B cell (primary cell): ENCODE data around the gene PPP6R2. TPM values are rescaled to one million over a fixed set of nuclear protein-coding genes. Genes with fewer than 3 reads are reported as not detected.

Experiments
- ATAC-seq: fragments of 200-7000 bp; cut with Tn5 transposase; one replicate; pipeline ENCODE4 v1.10.0; 2021; ENCODE audit warnings: low read depth, mild to moderate bottlenecking, moderate number of reproducible peaks, moderate library complexity
- CTCF ChIA-PET: fragments of 350-600 bp; sonication (Branson Sonifier 250); formaldehyde crosslinking; loops from one replicate; lab custom pipeline; 2021; ENCODE audit warnings: antibody characterized with exemption, inconsistent platforms; lab: Charles Lee
- POLR2A ChIA-PET: fragments of 350-600 bp; sonication (Branson Sonifier 250); formaldehyde crosslinking; loops from one replicate; lab custom pipeline; 2021; ENCODE audit warnings: antibody characterized with exemption; lab: Charles Lee
- DNase-seq: peaks from one replicate; pipeline ENCODE4 v3.0.0; 2013
- H2AFZ ChIP-seq: 2 replicates; pipeline ENCODE4 v1.6.1; 2012; ENCODE audit warnings: mild to moderate bottlenecking, low read depth, low read length; ENCODE audit not compliant: insufficient read depth, poor library complexity, severe bottlenecking
- H3K27ac ChIP-seq, 2 donors: 1 replicate in 1 of 2; 2 replicates in 1 of 2; pipeline ENCODE4 v1.5.1; 2012 to 2013; ENCODE audit warnings: low read length in 2 of 2, mild to moderate bottlenecking in 2 of 2, moderate library complexity in 1 of 2
- H3K27me3 ChIP-seq, 4 experiments: fragments of 200-600 bp in 1 of 4; sonication (generic) in 1 of 4; replicated peaks in 1 of 4; 1 replicate in 2 of 4; 2 replicates in 2 of 4; pipeline versions ENCODE4 v1.6.1 to v1.7.0; 2013 to 2016; ENCODE audit warnings: low read length in 3 of 4, mild to moderate bottlenecking in 2 of 4, mixed read lengths in 1 of 4, moderate library complexity in 1 of 4; ENCODE audit not compliant: insufficient read depth in 4 of 4, control insufficient read depth in 3 of 4; ENCODE audit errors: control extremely low read depth in 1 of 4
- H3K36me3 ChIP-seq, 2 experiments: replicated peaks in 1 of 2; 1 replicate in 1 of 2; 2 replicates in 1 of 2; pipeline versions ENCODE4 v1.6.1 to v1.7.1; 2013; ENCODE audit warnings: low read length in 1 of 2; ENCODE audit not compliant: insufficient read depth in 2 of 2, control insufficient read depth in 1 of 2; ENCODE audit errors: control extremely low read depth in 1 of 2, extremely low read depth in 1 of 2
- H3K4me1 ChIP-seq, 2 donors: fragments of 200-600 bp in 1 of 2; sonication (generic) in 1 of 2; 1 replicate in 1 of 2; 2 replicates in 1 of 2; pipeline versions ENCODE4 v1.5.1 to v1.6.1; 2013 to 2017; ENCODE audit warnings: low read length in 2 of 2; ENCODE audit not compliant: control insufficient read depth in 2 of 2, insufficient read depth in 2 of 2
- H3K4me2 ChIP-seq: replicated peaks from 2 replicates; pipeline ENCODE3; 2012; ENCODE audit warnings: mild to moderate bottlenecking, low read depth, low read length; ENCODE audit not compliant: poor library complexity, severe bottlenecking
- H3K4me3 ChIP-seq, 5 experiments: fragments of 200-600 bp in 1 of 5; sonication (generic) in 1 of 5; 1 replicate in 3 of 5; 2 replicates in 2 of 5; pipeline versions ENCODE4 v1.5.1 to v1.7.0; 2011 to 2016; ENCODE audit warnings: low read length in 4 of 5, mild to moderate bottlenecking in 4 of 5, low read depth in 2 of 5, control low read depth in 1 of 5, moderate library complexity in 1 of 5; ENCODE audit not compliant: insufficient read depth in 1 of 5; ENCODE audit errors: control extremely low read depth in 1 of 5, extremely low read depth in 1 of 5
- H3K79me2 ChIP-seq: fragments of 200-600 bp; sonication (generic); one replicate; pipeline ENCODE4 v1.6.0; 2016; ENCODE audit warnings: low read length; ENCODE audit not compliant: control insufficient read depth, insufficient read depth
- H3K9ac ChIP-seq: fragments of 200-600 bp; sonication (generic); 2 replicates; pipeline ENCODE4 v1.6.1; 2017; ENCODE audit warnings: mild to moderate bottlenecking, low read length, moderate library complexity
- H3K9me3 ChIP-seq, 3 donors: one replicate each; pipeline versions ENCODE4 v1.6.1 to v1.7.1; 2013; ENCODE audit warnings: low read length in 2 of 3; ENCODE audit not compliant: control insufficient read depth in 2 of 3, insufficient read depth in 1 of 3; ENCODE audit errors: control extremely low read depth in 1 of 3
- H4K20me1 ChIP-seq: 2 replicates; pipeline ENCODE4 v1.6.0; 2012; ENCODE audit warnings: mild to moderate bottlenecking, low read length; ENCODE audit not compliant: insufficient read depth, control insufficient read depth, poor library complexity, severe bottlenecking
- H3K27ac Mint-ChIP-seq: one replicate; pipeline ENCODE4 v1.8.0; 2021; ENCODE audit warnings: mixed read lengths
- H3K27me3 Mint-ChIP-seq: one replicate; pipeline ENCODE4 v1.8.0; 2021; ENCODE audit warnings: mixed read lengths
- H3K4me1 Mint-ChIP-seq: one replicate; pipeline ENCODE4 v1.8.0; 2021; ENCODE audit warnings: mixed read lengths
- H3K4me3 Mint-ChIP-seq: one replicate; pipeline ENCODE4 v1.8.0; 2021; ENCODE audit warnings: mixed read lengths
- H3K9me3 Mint-ChIP-seq: one replicate; pipeline ENCODE4 v1.8.0; 2022; ENCODE audit warnings: mixed read lengths; ENCODE audit not compliant: insufficient read depth
- EZH2 ChIP-seq: IDR thresholded peaks from 2 replicates; pipeline ENCODE4 v1.6.1; 2012; ENCODE audit warnings: borderline replicate concordance, low read depth, mild to moderate bottlenecking, moderate library complexity, low read length; ENCODE audit not compliant: insufficient read depth, poor library complexity, severe bottlenecking
- WGBS: methylation state at CpG from one replicate; pipeline ENCODE4 v1.1.5; 2013; ENCODE audit warnings: missing lambda C conversion rate; ENCODE audit not compliant: insufficient coverage; 5-methylcytosine and 5-hydroxymethylcytosine counted together
- intact Hi-C: fragments of 100-400 bp; cut with micrococcal nuclease; formaldehyde crosslinking; loops from one replicate; pipeline ENCODE4 v1.10.0; 2022
- polyA plus RNA-seq: library from polyadenylated mRNA; depleted of rRNA; stranded (reverse); fragments of >200 nt; gene quantifications from 2 replicates; pipeline ENCODE4 v1.2.3, GENCODE V29; 2012
- total RNA-seq, 2 donors: library from RNA; stranded (reverse); fragments of 120-200 nt in 1 of 2; gene quantifications; 1 replicate in 1 of 2; 2 replicates in 1 of 2; pipeline versions ENCODE4 v1.2.3 to v1.2.4, GENCODE V29; 2013 to 2022
- TF ChIP-seq, protein P1 (sequence below): fragments of 200-600 bp; IDR thresholded peaks from one replicate; pipeline ENCODE4 v1.8.0; 2022; ENCODE audit warnings: antibody characterized with exemption, mild to moderate bottlenecking

The PPP6R2 gene
- total and polyA plus RNA-seq, 2 donors (not counting 1 experiment from before 2014, with no cell fraction given), result 91.4 to 98.7 TPM

DNA sequence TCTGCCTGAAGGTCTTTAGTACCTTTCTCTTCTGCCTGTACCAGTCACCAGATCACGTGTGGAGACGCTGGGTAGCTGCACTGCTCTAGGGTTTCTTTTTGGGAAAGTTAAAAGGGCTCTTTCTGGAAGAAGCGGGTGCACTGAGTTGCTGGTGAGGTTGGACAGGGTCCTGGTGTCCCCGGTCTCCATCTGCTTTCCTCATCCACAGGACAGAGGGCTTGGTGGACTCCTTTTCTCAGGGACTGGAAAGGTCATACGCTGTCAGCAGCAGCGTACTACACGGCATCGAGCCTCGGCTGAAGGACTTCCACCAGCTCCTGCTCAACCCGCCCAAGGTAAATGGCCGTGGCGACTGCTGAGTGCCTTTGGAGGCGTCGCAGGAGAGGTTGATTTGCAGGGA lies 78.9 kb downstream of the PPP6R2 start:
- no peak overlapping the region for H3K27ac ChIP-seq
- ChIA-PET CTCF (no interaction called here), POLR2A (interaction anchor here (0.6 kb wide), 2 partner anchors 48 to 235 kb away, joined by 8 to 9 read pairs; no protein-coding TSS in a partner anchor)
- intact Hi-C loops, result no loop called here
- H4K20me1 ChIP-seq, result no peaks in the 10 kb centered on the region
- H3K27ac Mint-ChIP-seq, result no peak overlapping the region
- no peaks in the 10 kb centered on the region for H3K27me3 ChIP-seq
- H3K27me3 Mint-ChIP-seq, result no peaks in the 10 kb centered on the region
- H3K4me2 ChIP-seq, result no peak overlapping the region
- H3K9ac ChIP-seq, result no peak overlapping the region
- H3K9me3 ChIP-seq, result no peaks in the 10 kb centered on the region
- no peak for DNase-seq
- peaks cover 4% of the 10 kb centered on the region for H3K79me2 ChIP-seq
- no peaks in the 10 kb centered on the region for H3K4me1 Mint-ChIP-seq
- H3K9me3 Mint-ChIP-seq, result no peaks in the 10 kb centered on the region
- over 99% methylated on average over 8 of the region's 14 CpGs for WGBS
- H3K4me3 Mint-ChIP-seq, result no peak overlapping the region
- TF ChIP-seq, protein P1, sequence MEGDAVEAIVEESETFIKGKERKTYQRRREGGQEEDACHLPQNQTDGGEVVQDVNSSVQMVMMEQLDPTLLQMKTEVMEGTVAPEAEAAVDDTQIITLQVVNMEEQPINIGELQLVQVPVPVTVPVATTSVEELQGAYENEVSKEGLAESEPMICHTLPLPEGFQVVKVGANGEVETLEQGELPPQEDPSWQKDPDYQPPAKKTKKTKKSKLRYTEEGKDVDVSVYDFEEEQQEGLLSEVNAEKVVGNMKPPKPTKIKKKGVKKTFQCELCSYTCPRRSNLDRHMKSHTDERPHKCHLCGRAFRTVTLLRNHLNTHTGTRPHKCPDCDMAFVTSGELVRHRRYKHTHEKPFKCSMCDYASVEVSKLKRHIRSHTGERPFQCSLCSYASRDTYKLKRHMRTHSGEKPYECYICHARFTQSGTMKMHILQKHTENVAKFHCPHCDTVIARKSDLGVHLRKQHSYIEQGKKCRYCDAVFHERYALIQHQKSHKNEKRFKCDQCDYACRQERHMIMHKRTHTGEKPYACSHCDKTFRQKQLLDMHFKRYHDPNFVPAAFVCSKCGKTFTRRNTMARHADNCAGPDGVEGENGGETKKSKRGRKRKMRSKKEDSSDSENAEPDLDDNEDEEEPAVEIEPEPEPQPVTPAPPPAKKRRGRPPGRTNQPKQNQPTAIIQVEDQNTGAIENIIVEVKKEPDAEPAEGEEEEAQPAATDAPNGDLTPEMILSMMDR, result no peak
- no peak for TF ChIP-seq EZH2
- ATAC-seq, result no peak
- H3K36me3 ChIP-seq, result peaks cover 1 to 72% of the 10 kb centered on the region in 2 experiments
- H3K4me3 ChIP-seq, result no peak overlapping the region
- no peaks in the 10 kb centered on the region for H3K4me1 ChIP-seq
- no peak overlapping the region for H2AFZ ChIP-seq

GRCh38 chr22:50422961-50423815 lies 80.1 kb downstream of the PPP6R2 start:
- Histone ChIP-seq H3K27me3 (no peaks in the 10 kb centered on the region), H3K4me1 (no peaks in the 10 kb centered on the region), H4K20me1 (no peaks in the 10 kb centered on the region), H3K4me2 (no peak overlapping the region), H3K9ac (no peak overlapping the region), H2AFZ (no peak overlapping the region), H3K79me2 (peaks cover 4% of the 10 kb centered on the region), H3K4me3 (no peak overlapping the region), H3K27ac (no peak overlapping the region), H3K9me3 (no peaks in the 10 kb centered on the region), H3K36me3 (peaks cover 3 to 67% of the 10 kb centered on the region in 2 experiments)
- POLR2A ChIA-PET, result interaction anchor here (0.6 to 0.7 kb wide), 2 partner anchors 39 to 43 kb away, joined by 3 to 5 read pairs; no protein-coding TSS in a partner anchor
- no peaks in the 10 kb centered on the region for H3K9me3 Mint-ChIP-seq
- intact Hi-C loops, result no loop called here
- peak; percentile 5 for DNase-seq
- TF ChIP-seq EZH2, result no peak
- TF ChIP-seq, protein P1, result no peak
- H3K4me1 Mint-ChIP-seq, result no peaks in the 10 kb centered on the region
- no peak overlapping the region for H3K4me3 Mint-ChIP-seq
- 96% methylated on average over 21 of the region's 21 CpGs for WGBS
- ATAC-seq, result no peak
- no peaks in the 10 kb centered on the region for H3K27me3 Mint-ChIP-seq
- no peak overlapping the region for H3K27ac Mint-ChIP-seq
- CTCF ChIA-PET, result no interaction called here
